ENCODE results near the gene PTPN1.
"Not testable (repeated sequence)": the region's sequence is repeated elsewhere in the genome, so short reads cannot be mapped to it uniquely, and the experiment has no call there.

DNA sequence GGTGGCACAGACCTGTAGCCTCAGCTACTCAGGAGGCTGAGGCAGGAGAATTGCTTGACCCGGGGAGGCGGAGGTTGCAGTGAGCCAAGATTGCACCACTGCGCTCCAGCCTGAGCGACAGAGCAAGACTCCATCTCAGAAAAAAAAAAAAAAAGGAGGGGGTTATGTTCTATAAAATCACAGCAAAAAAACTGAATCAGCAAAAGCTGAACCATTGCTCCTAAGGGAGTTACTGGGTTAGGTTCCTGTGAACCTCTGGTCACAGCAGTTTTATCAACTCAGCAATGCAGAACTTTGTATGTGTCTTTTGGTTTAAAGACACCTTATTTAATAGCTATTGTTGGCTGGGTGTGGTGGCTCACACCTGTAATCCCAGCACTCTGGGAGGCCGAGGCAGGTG, 88.6 kb downstream of the PTPN1 start:
- TF ChIP-seq, protein P1, sequence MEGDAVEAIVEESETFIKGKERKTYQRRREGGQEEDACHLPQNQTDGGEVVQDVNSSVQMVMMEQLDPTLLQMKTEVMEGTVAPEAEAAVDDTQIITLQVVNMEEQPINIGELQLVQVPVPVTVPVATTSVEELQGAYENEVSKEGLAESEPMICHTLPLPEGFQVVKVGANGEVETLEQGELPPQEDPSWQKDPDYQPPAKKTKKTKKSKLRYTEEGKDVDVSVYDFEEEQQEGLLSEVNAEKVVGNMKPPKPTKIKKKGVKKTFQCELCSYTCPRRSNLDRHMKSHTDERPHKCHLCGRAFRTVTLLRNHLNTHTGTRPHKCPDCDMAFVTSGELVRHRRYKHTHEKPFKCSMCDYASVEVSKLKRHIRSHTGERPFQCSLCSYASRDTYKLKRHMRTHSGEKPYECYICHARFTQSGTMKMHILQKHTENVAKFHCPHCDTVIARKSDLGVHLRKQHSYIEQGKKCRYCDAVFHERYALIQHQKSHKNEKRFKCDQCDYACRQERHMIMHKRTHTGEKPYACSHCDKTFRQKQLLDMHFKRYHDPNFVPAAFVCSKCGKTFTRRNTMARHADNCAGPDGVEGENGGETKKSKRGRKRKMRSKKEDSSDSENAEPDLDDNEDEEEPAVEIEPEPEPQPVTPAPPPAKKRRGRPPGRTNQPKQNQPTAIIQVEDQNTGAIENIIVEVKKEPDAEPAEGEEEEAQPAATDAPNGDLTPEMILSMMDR (conservative IDR thresholded peaks at IDR 0.05; ENCODE audit: low read length) = not testable (repeated sequence)
- TF ChIP-seq EZH2phosphoT487 (IDR thresholded peaks at IDR 0.05; ENCODE audit: borderline replicate concordance) = not testable (repeated sequence)
